Endothelial cell of umbilical vein (primary cell): Measurements from ENCODE around the gene ZFYVE28.

Experiments
- CTCF ChIP-seq, 2 donors: IDR thresholded peaks; 1 replicate in 1 of 2; 2 replicates in 1 of 2; pipeline ENCODE4 v1.5.1; 2011; ENCODE audit warnings: low read length in 2 of 2, mild to moderate bottlenecking in 2 of 2, moderate library complexity in 2 of 2, control low read depth in 1 of 2, inconsistent platforms in 1 of 2, low read depth in 1 of 2; ENCODE audit not compliant: insufficient read depth in 1 of 2; ENCODE audit errors: extremely low read depth in 1 of 2
- EZH2 ChIP-seq: IDR thresholded peaks from 2 replicates; pipeline ENCODE4 v1.6.1; 2012; ENCODE audit warnings: borderline replicate concordance, low read depth, mild to moderate bottlenecking, moderate library complexity, low read length, inconsistent platforms; ENCODE audit not compliant: severe bottlenecking
- JUN ChIP-seq: IDR thresholded peaks from 2 replicates; pipeline ENCODE4 v1.6.1; 2011; ENCODE audit warnings: borderline replicate concordance, low read depth; ENCODE audit not compliant: insufficient read length, insufficient read depth
- MYC ChIP-seq: IDR thresholded peaks from one replicate; pipeline ENCODE4 v1.6.1; 2011; ENCODE audit warnings: mild to moderate bottlenecking, low read depth, low read length
- POLR2A ChIP-seq: IDR thresholded peaks from 2 replicates; pipeline ENCODE4 v1.6.1; 2012; ENCODE audit warnings: low read depth, mild to moderate bottlenecking, control low read depth, low read length
- POLR2AphosphoS5 ChIP-seq: IDR thresholded peaks from 2 replicates; pipeline ENCODE4 v1.6.1; 2012; ENCODE audit warnings: low read depth, mild to moderate bottlenecking, control low read depth, low read length, moderate library complexity; ENCODE audit not compliant: insufficient read depth

GRCh38 chr4:2313366-2313765 lies 105.1 kb downstream of the ZFYVE28 start:
- TF ChIP-seq POLR2A = no peak
- TF ChIP-seq EZH2 = no peak
- TF ChIP-seq POLR2AphosphoS5 = no peak
- TF ChIP-seq CTCF (IDR thresholded peaks at IDR 0.05; ENCODE audit: extremely low read depth in 1 of 2, insufficient read depth in 1 of 2, low read depth in 1 of 2, low read length in 2 of 2) = no peak
- TF ChIP-seq JUN = no peak
- no peak for TF ChIP-seq MYC
